ENCODE measurements around the gene YIPF2. TPM values are rescaled to one million over a fixed set of nuclear protein-coding genes. Genes with fewer than 3 reads are reported as not detected.

YIPF2 gene
- total and polyA plus RNA-seq, 2 of the 4 experiments (the other 2 are of a cell fraction), result 61.5 to 78.0 TPM

GRCh38 chr19:10888421-10888866 lies 40.0 kb downstream of the YIPF2 start:
- H2BK20ac ChIP-seq (ENCODE audit: low read depth, low read length), result no peak overlapping the region
- H4K91ac ChIP-seq (ENCODE audit: insufficient read depth, low read depth, low read length), result no peak overlapping the region
- no peak overlapping the region for H2BK120ac ChIP-seq (ENCODE audit: low read depth, low read length)
- no peak overlapping the region for H3K18ac ChIP-seq (ENCODE audit: low read depth, low read length)
- no peak overlapping the region for H3K27ac ChIP-seq (ENCODE audit: insufficient read depth, low read length)
- H2BK15ac ChIP-seq (ENCODE audit: low read depth, low read length), result no peak overlapping the region
- CTCF ChIA-PET, result no interaction called here
- no TSS peak for BruUV-seq (replicated peaks)
- intact Hi-C loops (cut with micrococcal nuclease), result no loop called here
- no peak overlapping the region for H4K5ac ChIP-seq (ENCODE audit: low read depth, low read length)
- H3K4ac ChIP-seq (ENCODE audit: low read depth, low read length), result no peak overlapping the region
- no peak for DNase-seq
- no peak overlapping the region for H3K56ac ChIP-seq (ENCODE audit: extremely low read depth, insufficient read depth, low read length)
- H3K27me3 ChIP-seq (ENCODE audit: control insufficient read depth, insufficient read depth, low read length), result no peaks in the 10 kb centered on the region
- in situ Hi-C loops (cut with MboI; ENCODE audit: low sequenced_read_pairs), result no loop called here
- peaks cover 29% of the 10 kb centered on the region for H3K9me1 ChIP-seq (ENCODE audit: insufficient read depth, low read length)
- no peak overlapping the region for H3K4me3 ChIP-seq (ENCODE audit: insufficient read depth, low read depth, low read length)
- TF ChIP-seq ELK1 (IDR thresholded peaks at IDR 0.05; ENCODE audit: borderline replicate concordance, low read depth, low read length), result no peak
- TF ChIP-seq FOS (IDR thresholded peaks at IDR 0.05; ENCODE audit: low read depth, low read length), result no peak
- no peak overlapping the region for H2AK9ac ChIP-seq (replicated peaks; ENCODE audit: low read depth, low read length, poor library complexity)
- peaks cover 16% of the 10 kb centered on the region for H3K4me1 ChIP-seq (ENCODE audit: control insufficient read depth, insufficient read depth, low read length)
- no peak overlapping the region for H3K9ac ChIP-seq (ENCODE audit: low read depth, low read length)
- H4K20me1 ChIP-seq (ENCODE audit: insufficient read depth, low read length), result peaks cover 61% of the 10 kb centered on the region
- no peak for ATAC-seq (ENCODE audit: low read depth)
- dilution Hi-C loops (cut with HindIII; ENCODE audit: low sequenced_read_pairs, unreplicated experiment), result no loop called here
- POLR2A ChIA-PET (ENCODE audit: unreplicated experiment), result no interaction called here
- no peak overlapping the region for H3K23ac ChIP-seq (ENCODE audit: low read depth, low read length)
- H4K8ac ChIP-seq (ENCODE audit: low read depth in 2 of 2, low read length in 2 of 2), result no peak overlapping the region
- H2AK5ac ChIP-seq (ENCODE audit: low read depth, low read length), result no peak overlapping the region
- no peak overlapping the region for H2AFZ ChIP-seq (replicated peaks; ENCODE audit: low read length, poor library complexity)
- H2BK5ac ChIP-seq (ENCODE audit: low read depth, low read length, poor library complexity, severe bottlenecking), result no peak overlapping the region
- no peak overlapping the region for H3K4me2 ChIP-seq (ENCODE audit: low read depth, low read length)
- H3K36me3 ChIP-seq (ENCODE audit: control insufficient read depth, insufficient read depth, low read length), result 0 out of 2 replicates have a peak, but pooled peaks cover 2% of the 10 kb centered on the region
- peaks cover 20 to 81% of the 10 kb centered on the region in 2 experiments for H3K79me1 ChIP-seq (ENCODE audit: low read depth in 1 of 2, low read length in 2 of 2)
- no peaks in the 10 kb centered on the region for H3K9me3 ChIP-seq (ENCODE audit: control insufficient read depth, insufficient read depth, low read length)
- WGBS, 2 experiments (ENCODE audit: extremely low coverage in 2 of 2, insufficient read length in 1 of 2), result 47% methylated on average over 9 of the region's 13 CpGs; no CpG with 5 or more reads in 1 of the 2 experiments
- no peak overlapping the region for H3K14ac ChIP-seq (replicated peaks; ENCODE audit: low read depth, low read length)
